Dermis blood vessel endothelial cell (primary cell): Measurements from ENCODE around the gene RMND1. TPM values are rescaled to one million over a fixed set of nuclear protein-coding genes. Genes with fewer than 3 reads are reported as not detected.
"Not testable (repeated sequence)": the region's sequence is repeated elsewhere in the genome, so short reads cannot be mapped to it uniquely, and the experiment has no call there.

ENCODE experiments used
- DNase-seq: peaks from one replicate; pipeline ENCODE4 v3.0.0; 2010
- total RNA-seq: library from RNA; depleted of rRNA; stranded (reverse); fragments of >200 nt; gene quantifications from 2 replicates; pipeline ENCODE4 v1.2.3, GENCODE V29; 2014

RMND1 gene, protein sequence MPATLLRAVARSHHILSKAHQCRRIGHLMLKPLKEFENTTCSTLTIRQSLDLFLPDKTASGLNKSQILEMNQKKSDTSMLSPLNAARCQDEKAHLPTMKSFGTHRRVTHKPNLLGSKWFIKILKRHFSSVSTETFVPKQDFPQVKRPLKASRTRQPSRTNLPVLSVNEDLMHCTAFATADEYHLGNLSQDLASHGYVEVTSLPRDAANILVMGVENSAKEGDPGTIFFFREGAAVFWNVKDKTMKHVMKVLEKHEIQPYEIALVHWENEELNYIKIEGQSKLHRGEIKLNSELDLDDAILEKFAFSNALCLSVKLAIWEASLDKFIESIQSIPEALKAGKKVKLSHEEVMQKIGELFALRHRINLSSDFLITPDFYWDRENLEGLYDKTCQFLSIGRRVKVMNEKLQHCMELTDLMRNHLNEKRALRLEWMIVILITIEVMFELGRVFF
- 27.9 and 32.2 TPM in 2 replicates for total RNA-seq

DNA sequence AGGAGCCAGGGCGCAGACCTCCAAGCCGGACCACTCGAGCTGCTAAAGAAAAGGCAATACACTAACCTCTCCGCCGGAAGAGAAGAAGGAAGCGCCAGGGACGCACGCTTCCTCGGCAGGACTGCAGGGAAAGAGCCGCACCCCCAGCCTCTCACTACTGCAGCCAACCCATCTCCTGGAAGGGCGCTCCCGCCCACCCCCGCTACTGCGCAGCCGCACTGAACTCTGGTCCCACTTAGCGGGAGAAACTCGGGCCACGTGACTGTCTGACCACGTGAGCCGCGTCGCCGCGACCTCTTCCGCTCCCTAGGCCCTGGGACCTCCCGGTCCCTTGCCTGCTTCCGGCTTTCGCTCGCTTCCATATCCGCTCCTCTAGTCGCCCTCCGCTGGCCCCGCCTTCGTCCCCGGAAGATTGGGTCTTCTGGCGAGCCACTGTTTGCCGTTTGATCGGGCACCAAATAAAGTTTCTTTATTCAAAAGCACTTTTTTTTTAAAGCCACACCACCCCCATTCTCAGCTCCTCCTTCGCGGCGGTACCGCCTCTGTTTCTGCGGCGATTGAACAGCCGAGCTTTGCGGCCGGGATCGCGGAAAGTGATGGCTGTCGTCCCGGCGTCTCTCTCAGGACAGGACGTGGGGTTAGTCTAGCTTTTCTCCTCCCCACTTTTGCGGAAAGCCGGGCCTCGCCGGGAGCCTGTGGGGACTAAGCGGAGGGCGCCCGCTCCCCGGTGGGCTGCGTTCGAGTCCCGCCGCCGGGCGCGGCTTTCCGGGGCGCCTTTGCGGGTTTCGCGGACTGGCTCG lies at the start of gene RMND1:
RMND1 (minus strand) TSS at position 177 of the 800 bp plus-strand sequence. CDS start 6,315 bp downstream, outside the sequence.
- DNase-seq, result peak; percentile 100

GRCh38 chr6:151499551-151499950 lies 47.6 kb upstream of the RMND1 start:
- DNase-seq, result no peak

- no peak for DNase-seq
Observed at GRCh38 chr6:151498327-151498726, 46.4 kb upstream of the RMND1 start.

GRCh38 chr6:151497905-151498304 lies 46.0 kb upstream of the RMND1 start:
- DNase-seq, result no peak

- no peak for DNase-seq
Observed at GRCh38 chr6:151495380-151495779, 43.5 kb upstream of the RMND1 start.

DNA sequence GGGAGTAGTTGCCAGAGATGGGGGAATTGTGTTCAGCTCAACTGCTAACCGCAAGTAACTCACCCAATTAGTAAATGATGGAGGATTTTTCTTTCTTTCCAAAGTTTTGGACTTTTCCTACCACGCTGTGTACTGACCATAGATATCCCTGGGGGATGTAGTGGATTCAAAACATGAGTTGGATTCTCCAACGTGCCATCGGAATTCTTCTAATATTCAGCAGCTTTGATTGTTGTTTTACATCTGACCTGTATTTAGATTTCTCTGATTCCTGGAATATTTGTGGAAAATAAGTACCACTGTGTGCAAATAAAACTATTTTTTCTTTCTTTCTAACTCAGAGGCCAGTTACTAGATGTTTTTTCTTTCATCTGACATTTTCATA lies 43.0 kb upstream of the RMND1 start:
- no peak for DNase-seq

- peak; percentile 58 for DNase-seq
Observed at GRCh38 chr6:151494235-151494935, 42.5 kb upstream of the RMND1 start.

DNA sequence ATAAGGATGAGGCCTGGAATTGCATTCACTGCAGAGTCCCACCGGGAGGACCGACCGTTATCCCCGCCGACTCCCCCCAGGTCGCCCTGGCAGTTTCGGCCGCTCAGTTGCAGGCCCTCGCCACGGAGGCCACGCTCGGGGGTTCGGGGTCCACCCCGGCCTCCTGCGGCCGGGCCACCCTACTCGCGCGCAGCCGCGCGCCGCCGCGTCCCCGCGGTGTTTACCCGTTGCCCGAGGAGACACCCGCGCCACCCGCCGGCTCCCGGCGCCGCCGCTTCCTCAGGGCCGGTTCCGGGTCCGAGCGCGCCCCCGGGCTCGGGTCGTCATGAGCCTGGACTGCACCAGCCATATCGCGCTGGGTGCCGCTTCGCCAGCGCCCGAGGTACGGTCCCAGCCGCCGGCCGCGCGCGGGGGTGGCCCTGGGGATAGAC lies 41.9 kb upstream of the RMND1 start, which contains the start of gene CCDC170:
CCDC170 (plus strand) TSS at position 214 of the 431 bp plus-strand sequence; CDS start at position 326, 112 bp downstream.
- peak; percentile 44 for DNase-seq

- peak; percentile 33 for DNase-seq
Observed at GRCh38 chr6:151493161-151493803, 41.4 kb upstream of the RMND1 start.

DNA sequence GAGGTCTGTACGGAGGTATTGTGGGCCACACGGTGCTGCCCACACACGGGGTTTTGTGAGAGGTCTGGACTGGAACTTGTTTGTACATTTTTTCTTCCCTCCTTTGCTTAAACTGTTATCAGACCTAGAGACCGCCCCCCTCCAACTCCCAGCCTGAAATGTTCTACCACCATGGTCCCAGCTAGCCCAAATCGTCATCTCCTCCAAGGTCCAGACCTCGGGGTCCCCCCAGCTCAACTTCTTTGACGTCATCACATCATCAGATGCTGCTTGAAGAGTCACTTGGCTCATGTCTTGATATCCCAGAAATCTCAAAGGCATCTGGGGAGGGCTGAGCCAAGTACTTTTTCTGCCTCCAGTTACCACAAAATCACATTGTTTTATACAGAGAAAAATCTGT lies 39.1 kb upstream of the RMND1 start:
- no peak for DNase-seq

DNA sequence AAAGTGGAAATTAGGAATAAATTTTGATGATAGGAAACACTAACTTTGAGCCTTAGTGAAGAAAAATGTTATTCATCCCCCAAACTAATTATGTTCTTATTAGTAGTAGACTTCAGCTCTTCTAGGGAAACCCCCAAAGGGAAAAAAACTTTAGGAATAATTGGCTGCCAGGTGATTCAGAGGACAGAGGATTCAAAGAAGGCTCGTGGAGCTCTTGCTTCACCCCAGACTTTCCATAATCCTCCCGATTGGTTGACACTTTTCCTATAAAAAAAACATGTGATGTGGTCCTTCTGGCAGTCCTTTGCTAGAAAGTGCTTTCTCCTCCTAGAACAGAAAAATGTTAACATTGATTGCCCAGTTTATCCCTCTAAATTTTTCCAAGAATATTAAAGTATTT lies 36.3 kb upstream of the RMND1 start:
- DNase-seq, result no peak

DNA sequence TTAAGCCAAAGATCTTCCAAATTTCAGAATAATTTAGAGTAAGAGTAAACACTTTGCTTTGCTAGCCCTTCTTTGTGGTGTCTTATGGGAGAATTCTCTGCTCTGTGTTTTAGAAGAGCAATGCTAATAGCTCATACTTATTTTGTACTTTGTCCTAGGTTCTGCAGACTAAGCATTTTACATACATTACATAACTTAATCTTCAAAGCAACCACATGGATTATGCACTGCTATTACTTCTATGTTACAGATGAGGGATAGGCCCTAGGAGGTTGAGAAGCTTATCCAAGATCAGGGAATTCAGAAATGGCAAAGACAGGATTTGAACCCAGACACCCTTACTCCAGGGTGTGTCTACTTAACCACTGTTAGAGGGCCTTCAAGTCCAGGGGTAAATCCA lies 32.1 kb upstream of the RMND1 start:
- DNase-seq, result no peak

DNA sequence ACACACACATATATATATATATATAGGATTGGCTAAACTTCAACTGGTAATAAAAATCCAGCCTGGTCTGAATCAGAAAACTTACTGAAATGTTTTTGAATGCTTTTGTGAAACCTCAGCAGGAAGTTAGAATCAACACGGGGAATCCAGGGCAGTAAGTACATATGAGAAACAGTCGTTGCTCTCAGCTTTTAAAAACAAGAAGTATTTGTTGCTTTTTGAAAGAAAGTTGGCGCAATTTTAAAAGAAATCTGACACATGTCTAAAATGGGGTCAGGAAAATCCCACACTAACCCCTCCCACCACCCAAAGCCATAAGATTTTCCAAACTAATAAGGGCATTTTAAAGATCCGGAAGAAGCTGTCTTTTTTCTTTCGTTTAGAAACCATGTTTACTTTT lies 30.4 kb upstream of the RMND1 start:
- peak; percentile 48 for DNase-seq

- DNase-seq, result peak; percentile 13
Observed at GRCh38 chr6:151481786-151482185, 29.9 kb upstream of the RMND1 start.

DNA sequence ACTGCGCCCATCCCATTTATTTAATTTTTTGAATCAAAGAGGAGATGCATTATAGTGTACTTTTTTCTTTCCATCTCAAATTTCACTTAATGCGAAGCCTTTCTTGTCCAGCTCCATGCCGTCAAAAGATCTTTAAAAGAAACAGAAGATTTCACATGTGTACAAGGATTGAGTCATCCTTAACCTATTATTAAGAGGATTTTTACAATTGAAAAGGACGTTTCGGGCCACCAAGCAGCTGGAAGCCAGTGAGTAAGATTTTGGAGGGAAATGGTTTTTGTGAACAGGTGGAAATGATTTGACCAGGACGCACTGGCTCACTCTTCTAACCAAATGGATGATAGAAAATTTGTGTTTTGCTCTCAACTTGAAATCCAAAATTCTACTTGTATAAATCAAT lies 26.7 kb upstream of the RMND1 start:
- DNase-seq, result no peak

- no peak for DNase-seq
Observed at GRCh38 chr6:151477726-151478125, 25.8 kb upstream of the RMND1 start.

GRCh38 chr6:151475653-151476523 lies 24.0 kb upstream of the RMND1 start:
- DNase-seq, result peak; percentile 70

GRCh38 chr6:151464702-151465101 lies 12.8 kb upstream of the RMND1 start:
- DNase-seq, result no peak

DNA sequence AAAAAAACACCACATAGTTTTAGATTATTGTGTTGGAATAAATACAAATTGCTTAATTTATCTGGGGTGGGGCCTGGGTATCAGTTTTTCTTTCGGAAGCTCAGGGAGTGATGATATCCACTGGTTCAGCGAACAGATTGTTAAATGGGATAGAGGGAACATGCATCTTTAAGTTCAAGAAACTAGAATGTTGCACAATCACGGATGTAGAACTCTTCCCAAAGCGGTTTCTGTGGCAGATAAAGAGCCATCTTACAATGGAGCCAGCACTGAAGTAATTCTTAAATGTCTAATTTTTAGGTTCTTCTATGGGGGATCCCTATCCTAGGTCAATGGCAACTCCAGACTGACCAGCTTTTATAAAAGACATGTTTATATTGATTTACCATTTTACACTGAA lies 9.7 kb upstream of the RMND1 start:
- DNase-seq, result no peak

DNA sequence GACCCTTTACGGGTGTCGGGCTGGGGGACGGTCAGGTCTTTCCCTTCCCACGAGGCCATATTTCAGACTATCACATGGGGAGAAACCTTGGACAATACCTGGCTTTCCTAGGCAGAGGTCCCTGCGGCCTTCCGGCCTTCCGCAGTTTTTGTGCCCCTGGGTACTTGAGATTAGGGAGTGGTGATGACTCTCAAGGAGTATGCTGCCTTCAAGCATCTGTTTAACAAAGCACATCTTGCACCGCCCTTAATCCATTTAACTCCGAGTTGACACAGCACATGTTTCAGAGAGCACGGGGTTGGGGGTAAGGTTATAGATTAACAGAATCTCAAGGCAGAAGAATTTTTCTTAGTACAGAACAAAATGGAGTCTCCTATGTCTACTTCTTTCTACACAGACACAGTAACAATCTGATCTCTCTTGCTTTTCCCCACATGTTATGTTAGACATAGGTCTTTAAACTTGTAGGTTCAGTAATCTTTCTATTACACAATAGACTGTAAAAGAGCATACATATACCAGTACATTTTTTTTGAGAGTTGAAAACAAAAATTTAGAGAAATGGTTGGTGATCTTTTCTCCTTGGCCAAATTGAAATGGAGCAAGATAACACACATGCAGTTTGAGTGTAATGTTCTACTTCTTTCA lies 3.9 kb upstream of the RMND1 start:
- DNase-seq, result not testable (repeated sequence)
